SU-DHL-6 (cell line): ENCODE measurements around the gene ZNF639.

Experiments
- EZH2phosphoT487 ChIP-seq: fragments of 200-600 bp; sonication (generic), shearing (Covaris generic); conservative IDR thresholded peaks from 2 replicates; pipeline ENCODE4 v1.6.1; 2018; ENCODE audit warnings: mild to moderate bottlenecking, antibody characterized with exemption, low read length, moderate library complexity, mixed read lengths
- TF ChIP-seq, protein P1 (sequence below): fragments of 200-600 bp; sonication (generic); IDR thresholded peaks from one replicate; pipeline ENCODE4 v1.5.1; 2017; ENCODE audit warnings: antibody characterized with exemption, mild to moderate bottlenecking, low read length, moderate library complexity; ENCODE audit not compliant: insufficient read depth, poor library complexity, severe bottlenecking

DNA sequence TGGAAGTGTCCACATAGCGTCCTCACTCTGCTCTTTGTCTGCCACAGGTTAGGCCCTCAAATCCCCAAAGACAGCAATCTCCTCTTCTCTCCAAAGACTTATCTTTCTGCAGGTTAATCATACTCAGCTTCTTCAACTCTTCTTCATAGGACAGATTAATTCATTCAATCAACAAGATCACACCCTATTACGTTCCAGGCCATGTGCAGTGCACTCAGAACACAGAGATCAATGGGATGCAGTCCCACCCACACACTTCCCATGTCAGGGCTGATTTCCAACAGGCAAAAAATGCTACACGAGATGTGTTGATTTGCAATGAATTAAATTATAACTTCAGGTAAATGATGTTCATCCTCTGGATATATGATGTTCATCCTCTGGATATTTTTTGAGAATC, 33.5 kb upstream of the ZNF639 start:
- no peak for TF ChIP-seq EZH2phosphoT487
- TF ChIP-seq, protein P1, sequence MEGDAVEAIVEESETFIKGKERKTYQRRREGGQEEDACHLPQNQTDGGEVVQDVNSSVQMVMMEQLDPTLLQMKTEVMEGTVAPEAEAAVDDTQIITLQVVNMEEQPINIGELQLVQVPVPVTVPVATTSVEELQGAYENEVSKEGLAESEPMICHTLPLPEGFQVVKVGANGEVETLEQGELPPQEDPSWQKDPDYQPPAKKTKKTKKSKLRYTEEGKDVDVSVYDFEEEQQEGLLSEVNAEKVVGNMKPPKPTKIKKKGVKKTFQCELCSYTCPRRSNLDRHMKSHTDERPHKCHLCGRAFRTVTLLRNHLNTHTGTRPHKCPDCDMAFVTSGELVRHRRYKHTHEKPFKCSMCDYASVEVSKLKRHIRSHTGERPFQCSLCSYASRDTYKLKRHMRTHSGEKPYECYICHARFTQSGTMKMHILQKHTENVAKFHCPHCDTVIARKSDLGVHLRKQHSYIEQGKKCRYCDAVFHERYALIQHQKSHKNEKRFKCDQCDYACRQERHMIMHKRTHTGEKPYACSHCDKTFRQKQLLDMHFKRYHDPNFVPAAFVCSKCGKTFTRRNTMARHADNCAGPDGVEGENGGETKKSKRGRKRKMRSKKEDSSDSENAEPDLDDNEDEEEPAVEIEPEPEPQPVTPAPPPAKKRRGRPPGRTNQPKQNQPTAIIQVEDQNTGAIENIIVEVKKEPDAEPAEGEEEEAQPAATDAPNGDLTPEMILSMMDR, result no peak
